ENCODE data around the gene HSP90AA1. TPM values are rescaled to one million over a fixed set of nuclear protein-coding genes. Genes with fewer than 3 reads are reported as not detected.

The HSP90AA1 gene
- total RNA-seq, 2 experiments from 2014 or later = 294 to 704 TPM

DNA sequence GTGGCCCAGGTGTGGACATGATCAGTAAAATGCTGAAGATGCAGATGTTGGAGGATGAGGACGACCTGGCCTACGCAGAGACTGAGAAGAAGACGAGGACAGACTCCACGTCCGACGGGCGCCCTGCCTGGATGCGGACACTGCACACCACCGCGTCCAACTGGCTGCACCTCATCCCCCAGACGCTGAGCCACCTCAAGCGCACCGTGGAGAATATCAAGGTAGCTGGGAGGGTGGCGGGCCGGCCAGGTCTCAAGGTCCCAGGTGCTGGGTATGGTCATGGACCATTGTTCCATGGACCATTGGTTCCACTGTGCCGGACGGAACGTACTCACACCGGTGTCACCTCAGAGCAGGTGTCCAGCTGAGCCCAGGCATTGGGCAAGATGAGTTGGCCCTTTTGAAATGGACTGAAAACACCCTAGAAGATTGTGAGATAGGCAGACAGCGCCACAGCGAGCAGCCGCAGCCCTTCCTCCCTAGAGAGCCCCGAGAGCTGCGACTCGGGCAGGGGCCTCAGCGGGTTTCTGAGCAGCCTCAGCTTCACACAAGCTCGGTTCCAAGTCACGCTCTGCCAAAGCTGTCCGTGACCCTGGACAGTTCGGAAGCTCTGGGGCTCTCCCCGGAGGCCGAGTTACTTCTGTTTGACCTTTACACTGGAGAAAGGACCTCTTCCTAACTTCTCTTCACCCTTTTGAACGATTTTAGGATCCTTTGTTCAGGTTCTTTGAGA lies 38.9 kb downstream of the HSP90AA1 start:
- no TSS peak for BruUV-seq (replicated peaks)
- Histone ChIP-seq H3K4me2 (ENCODE audit: low read length) (no peak overlapping the region), H2AFZ (ENCODE audit: low read length) (no peak overlapping the region), H3K79me2 (ENCODE audit: insufficient read depth, low read depth, low read length) (no peaks in the 10 kb centered on the region), H3K27ac (ENCODE audit: low read depth, low read length, poor library complexity, severe bottlenecking) (no peak overlapping the region), H3K4me1 (ENCODE audit: insufficient read depth, low read length, poor library complexity, severe bottlenecking) (no peaks in the 10 kb centered on the region), H3K4me3 (ENCODE audit: low read depth, low read length, poor library complexity, severe bottlenecking) (no peak overlapping the region), H4K20me1 (ENCODE audit: insufficient read depth, low read length) (no peaks in the 10 kb centered on the region), H3K9me3 (ENCODE audit: low read length) (no peaks in the 10 kb centered on the region), H3K36me3 (ENCODE audit: insufficient read depth, low read length) (peaks cover 84% of the 10 kb centered on the region), H3K9me2 (ENCODE audit: insufficient read depth, low read length) (no peaks in the 10 kb centered on the region)
- intact Hi-C loops (cut with micrococcal nuclease; ENCODE audit: unreplicated experiment) = no loop called here
- CTCF ChIA-PET (ENCODE audit: unreplicated experiment) = no interaction called here
- no peak for TF ChIP-seq EZH2phosphoT487 (IDR thresholded peaks at IDR 0.05; ENCODE audit: borderline replicate concordance, low read depth, low read length)
- POLR2A ChIA-PET = no interaction called here
- DNase-seq (ENCODE audit: low spot score) = no peak

DNA sequence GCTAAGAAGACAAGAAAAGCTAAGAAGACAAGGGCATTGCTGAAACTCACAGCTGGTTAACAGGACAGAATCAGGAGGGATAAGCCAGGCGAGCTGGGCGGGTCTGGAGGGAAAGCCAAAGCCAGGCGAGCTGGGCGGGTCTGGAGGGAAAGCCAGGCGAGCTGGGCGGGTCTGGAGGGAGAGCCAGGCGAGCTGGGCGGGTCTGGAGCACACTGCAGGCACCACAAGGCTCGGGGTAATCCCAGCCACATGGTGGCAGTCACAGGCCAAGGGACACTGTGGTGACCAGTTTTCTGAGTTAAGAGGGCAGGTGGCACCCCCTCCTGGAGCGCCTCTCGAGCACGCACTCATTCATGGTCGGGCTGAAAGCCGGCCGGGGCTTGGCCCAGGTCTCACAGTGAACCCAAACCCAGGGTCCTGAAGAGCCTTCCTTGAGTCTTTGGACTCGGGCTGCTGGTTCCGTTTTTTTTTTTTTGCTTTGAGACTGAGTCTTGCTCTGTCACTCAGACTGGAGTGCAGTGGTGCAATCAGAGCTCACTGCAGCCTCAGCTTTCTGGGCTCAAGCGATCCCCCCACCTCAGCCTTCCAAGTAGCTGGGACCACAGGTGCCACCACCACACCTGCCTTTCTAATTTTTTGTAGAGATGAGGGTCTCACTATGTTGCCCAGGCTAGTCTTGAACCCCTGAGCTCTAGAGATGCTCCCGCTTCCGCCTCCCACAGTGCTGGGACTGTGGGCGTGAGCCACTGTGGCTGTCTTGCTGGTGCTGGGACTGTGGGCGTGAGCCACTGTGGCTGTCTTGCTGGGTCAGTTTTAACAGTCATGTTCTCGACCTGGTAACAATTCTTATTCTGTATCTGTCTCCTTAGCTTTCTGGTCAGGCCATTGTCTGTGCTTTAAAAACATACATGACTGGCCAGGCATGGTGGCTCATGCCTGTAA lies 40.2 kb downstream of the HSP90AA1 start:
- Histone ChIP-seq H3K27ac (ENCODE audit: low read depth, low read length, poor library complexity, severe bottlenecking) (no peak overlapping the region), H3K4me2 (ENCODE audit: low read length) (no peak overlapping the region), H2AFZ (ENCODE audit: low read length) (no peak overlapping the region), H3K4me3 (ENCODE audit: low read depth, low read length, poor library complexity, severe bottlenecking) (no peak overlapping the region), H3K36me3 (ENCODE audit: insufficient read depth, low read length) (peaks cover 84% of the 10 kb centered on the region), H4K20me1 (ENCODE audit: insufficient read depth, low read length) (no peaks in the 10 kb centered on the region), H3K9me3 (ENCODE audit: low read length) (no peaks in the 10 kb centered on the region), H3K4me1 (ENCODE audit: insufficient read depth, low read length, poor library complexity, severe bottlenecking) (no peaks in the 10 kb centered on the region), H3K79me2 (ENCODE audit: insufficient read depth, low read depth, low read length) (no peaks in the 10 kb centered on the region), H3K9me2 (ENCODE audit: insufficient read depth, low read length) (no peaks in the 10 kb centered on the region)
- no TSS peak for BruUV-seq (replicated peaks)
- TF ChIP-seq EZH2phosphoT487 (IDR thresholded peaks at IDR 0.05; ENCODE audit: borderline replicate concordance, low read depth, low read length) = no peak
- TF ChIP-seq, protein P1, sequence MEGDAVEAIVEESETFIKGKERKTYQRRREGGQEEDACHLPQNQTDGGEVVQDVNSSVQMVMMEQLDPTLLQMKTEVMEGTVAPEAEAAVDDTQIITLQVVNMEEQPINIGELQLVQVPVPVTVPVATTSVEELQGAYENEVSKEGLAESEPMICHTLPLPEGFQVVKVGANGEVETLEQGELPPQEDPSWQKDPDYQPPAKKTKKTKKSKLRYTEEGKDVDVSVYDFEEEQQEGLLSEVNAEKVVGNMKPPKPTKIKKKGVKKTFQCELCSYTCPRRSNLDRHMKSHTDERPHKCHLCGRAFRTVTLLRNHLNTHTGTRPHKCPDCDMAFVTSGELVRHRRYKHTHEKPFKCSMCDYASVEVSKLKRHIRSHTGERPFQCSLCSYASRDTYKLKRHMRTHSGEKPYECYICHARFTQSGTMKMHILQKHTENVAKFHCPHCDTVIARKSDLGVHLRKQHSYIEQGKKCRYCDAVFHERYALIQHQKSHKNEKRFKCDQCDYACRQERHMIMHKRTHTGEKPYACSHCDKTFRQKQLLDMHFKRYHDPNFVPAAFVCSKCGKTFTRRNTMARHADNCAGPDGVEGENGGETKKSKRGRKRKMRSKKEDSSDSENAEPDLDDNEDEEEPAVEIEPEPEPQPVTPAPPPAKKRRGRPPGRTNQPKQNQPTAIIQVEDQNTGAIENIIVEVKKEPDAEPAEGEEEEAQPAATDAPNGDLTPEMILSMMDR (conservative IDR thresholded peaks at IDR 0.05; ENCODE audit: low read length) = peak; percentile 58
- intact Hi-C loops (cut with micrococcal nuclease; ENCODE audit: unreplicated experiment) = no loop called here
- CTCF ChIA-PET (ENCODE audit: unreplicated experiment) = no interaction called here
- peak; percentile 45 for DNase-seq (ENCODE audit: low spot score)
- POLR2A ChIA-PET = interaction anchor here (0.6 to 0.7 kb wide), 2 partner anchors 23 to 286 kb away, joined by 3 to 4 read pairs; no protein-coding TSS in a partner anchor

DNA sequence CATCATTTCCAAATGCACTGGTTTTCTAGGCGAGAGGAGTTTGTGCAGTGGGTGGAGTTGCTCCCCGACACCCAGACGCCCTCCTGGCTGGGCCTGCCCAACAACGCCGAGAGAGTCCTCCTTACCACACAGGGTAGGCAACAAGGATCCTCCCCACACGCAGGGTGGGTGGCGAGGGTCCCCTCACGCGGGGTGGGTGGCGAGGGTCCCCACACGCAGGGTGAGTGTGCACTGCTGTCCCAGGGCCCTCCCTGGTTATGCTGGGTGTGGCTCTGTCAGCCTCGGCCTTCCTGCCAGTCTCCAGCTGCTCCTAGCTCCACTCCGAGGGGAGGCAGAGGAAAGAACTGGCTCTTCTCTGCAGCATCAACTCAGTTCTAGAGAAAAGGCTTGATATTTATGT lies 42.3 kb downstream of the HSP90AA1 start:
- Histone ChIP-seq H3K27ac (ENCODE audit: low read depth, low read length, poor library complexity, severe bottlenecking) (no peak overlapping the region), H3K4me1 (ENCODE audit: insufficient read depth, low read length, poor library complexity, severe bottlenecking) (no peaks in the 10 kb centered on the region), H3K9me2 (ENCODE audit: insufficient read depth, low read length) (no peaks in the 10 kb centered on the region), H3K9me3 (ENCODE audit: low read length) (no peaks in the 10 kb centered on the region), H4K20me1 (ENCODE audit: insufficient read depth, low read length) (no peaks in the 10 kb centered on the region), H2AFZ (ENCODE audit: low read length) (no peak overlapping the region), H3K4me2 (ENCODE audit: low read length) (no peak overlapping the region), H3K79me2 (ENCODE audit: insufficient read depth, low read depth, low read length) (no peaks in the 10 kb centered on the region), H3K4me3 (ENCODE audit: low read depth, low read length, poor library complexity, severe bottlenecking) (no peak overlapping the region), H3K36me3 (ENCODE audit: insufficient read depth, low read length) (peaks cover 85% of the 10 kb centered on the region)
- ChIA-PET POLR2A (interaction anchor here (0.5 kb wide), 1 partner anchor 683 kb away, joined by 3 read pairs; no protein-coding TSS in a partner anchor), CTCF (ENCODE audit: unreplicated experiment) (no interaction called here)
- DNase-seq (ENCODE audit: low spot score) = no peak
- TF ChIP-seq, protein P1 (conservative IDR thresholded peaks at IDR 0.05; ENCODE audit: low read length) = no peak
- no peak for TF ChIP-seq EZH2phosphoT487 (IDR thresholded peaks at IDR 0.05; ENCODE audit: borderline replicate concordance, low read depth, low read length)
- intact Hi-C loops (cut with micrococcal nuclease; ENCODE audit: unreplicated experiment) = loop anchor here (5.0 kb wide), 1 partner anchor 37 kb away; no protein-coding TSS in a partner anchor
- no TSS peak for BruUV-seq (replicated peaks)
